HS-27A (cell line): ENCODE measurements around the gene AP3M1.

ENCODE experiments used
- DNase-seq: peaks from one replicate; pipeline ENCODE4 v3.0.0-alpha.2; 2012; ENCODE audit warnings: low read depth, missing footprints

Gene AP3M1

GRCh38 chr10:74114041-74114448 lies 36.6 kb downstream of the AP3M1 start:
- DNase-seq, result no peak

DNA sequence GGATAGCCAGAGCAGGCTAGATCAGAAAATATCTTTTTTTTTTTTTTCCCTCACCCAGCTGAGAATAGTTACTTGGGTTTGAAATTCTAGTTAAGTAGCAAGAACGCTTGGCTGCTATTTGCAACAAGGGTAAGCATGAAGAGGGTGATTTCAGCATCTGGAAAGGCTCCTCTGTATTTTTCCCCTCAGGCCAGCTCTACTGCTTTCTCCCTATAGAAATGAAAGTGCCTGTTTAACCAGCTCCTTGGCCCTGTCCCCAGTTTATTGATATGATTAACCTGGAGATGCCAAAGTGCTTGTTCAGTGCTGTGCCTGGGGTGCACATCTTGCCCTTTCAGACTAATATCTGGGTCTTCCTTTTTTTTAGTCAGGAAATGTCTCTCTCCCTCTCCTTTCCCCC lies 37.1 kb downstream of the AP3M1 start:
- DNase-seq, result no peak

DNA sequence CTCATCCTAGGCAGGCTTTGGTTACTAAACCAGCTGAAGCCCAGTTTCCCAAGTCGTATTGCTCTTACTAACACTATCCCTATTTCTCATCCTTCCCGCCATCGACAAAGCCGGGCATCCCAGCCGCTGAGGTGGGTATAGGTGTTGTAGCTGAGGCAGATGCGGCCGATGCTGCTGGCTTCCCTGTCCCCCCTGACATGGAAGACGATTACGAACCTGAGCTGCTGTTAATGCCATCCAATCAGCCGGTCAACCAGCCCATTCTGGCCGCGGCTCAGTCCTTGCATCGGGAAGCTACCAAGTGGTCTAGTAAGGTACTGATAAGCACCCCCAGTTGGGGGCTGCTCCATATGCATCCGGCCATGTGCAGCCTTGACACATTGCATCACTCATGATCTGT lies 38.8 kb downstream of the AP3M1 start:
- DNase-seq, result no peak

- DNase-seq, result no peak
These were observed 40.5 kb downstream of the AP3M1 start for GRCh38 chr10:74110120-74110519.

GRCh38 chr10:74109452-74109851 lies 41.2 kb downstream of the AP3M1 start:
- DNase-seq, result no peak

DNA sequence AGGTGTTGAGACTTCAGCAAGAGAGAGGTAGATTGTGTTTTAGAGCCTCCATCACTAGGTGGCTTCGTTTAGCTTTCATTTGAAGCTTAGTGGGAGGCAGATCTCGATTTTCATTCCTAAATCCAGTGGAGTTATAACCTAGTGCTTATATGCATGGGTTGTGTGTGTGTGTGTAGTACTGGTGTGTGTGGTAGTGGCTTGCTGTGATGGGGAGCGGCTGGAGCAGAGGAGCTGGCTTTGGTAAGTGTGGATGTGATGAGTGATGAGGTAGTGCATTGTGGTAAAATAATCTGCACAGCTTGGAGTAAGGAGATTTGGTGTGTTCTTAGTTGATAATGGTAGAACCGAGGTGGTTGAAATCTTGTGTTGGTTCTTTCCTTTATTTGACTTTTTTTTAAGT lies 43.2 kb downstream of the AP3M1 start:
- DNase-seq, result no peak

DNA sequence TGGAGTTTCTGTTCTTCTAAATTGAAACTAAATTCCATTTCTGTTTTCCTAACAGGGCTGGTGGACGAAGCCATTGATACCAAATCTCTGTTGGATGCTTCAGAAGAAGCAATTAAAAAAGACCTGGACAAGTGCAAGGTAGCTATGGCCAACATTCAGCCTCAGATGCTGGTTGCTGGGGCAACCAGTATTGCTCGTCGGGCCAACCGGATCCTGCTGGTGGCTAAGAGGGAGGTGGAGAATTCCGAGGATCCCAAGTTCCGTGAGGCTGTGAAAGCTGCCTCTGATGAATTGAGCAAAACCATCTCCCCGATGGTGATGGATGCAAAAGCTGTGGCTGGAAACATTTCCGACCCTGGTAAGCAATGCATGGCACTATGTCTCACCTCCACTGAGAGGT lies 45.6 kb downstream of the AP3M1 start:
- no peak for DNase-seq

DNA sequence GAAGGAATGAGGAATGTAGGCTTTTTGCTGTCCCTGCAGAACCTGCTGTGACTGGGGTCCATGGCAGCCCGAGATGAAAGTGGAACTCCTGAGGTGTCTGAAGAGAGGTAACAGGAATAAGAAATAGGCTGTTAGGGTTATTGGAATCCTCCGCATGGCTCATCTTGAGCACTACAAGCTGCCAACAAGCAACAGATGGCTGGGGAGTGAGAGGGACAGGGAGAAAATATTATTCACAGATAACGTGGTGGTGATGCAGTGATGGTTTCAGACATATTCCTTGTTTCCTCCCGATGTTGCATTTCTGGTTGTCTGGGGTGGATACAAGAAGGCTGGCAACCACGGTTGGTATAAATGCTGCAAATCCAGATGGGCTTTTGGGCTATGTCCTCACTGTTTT lies 46.1 kb downstream of the AP3M1 start:
- DNase-seq, result no peak

DNA sequence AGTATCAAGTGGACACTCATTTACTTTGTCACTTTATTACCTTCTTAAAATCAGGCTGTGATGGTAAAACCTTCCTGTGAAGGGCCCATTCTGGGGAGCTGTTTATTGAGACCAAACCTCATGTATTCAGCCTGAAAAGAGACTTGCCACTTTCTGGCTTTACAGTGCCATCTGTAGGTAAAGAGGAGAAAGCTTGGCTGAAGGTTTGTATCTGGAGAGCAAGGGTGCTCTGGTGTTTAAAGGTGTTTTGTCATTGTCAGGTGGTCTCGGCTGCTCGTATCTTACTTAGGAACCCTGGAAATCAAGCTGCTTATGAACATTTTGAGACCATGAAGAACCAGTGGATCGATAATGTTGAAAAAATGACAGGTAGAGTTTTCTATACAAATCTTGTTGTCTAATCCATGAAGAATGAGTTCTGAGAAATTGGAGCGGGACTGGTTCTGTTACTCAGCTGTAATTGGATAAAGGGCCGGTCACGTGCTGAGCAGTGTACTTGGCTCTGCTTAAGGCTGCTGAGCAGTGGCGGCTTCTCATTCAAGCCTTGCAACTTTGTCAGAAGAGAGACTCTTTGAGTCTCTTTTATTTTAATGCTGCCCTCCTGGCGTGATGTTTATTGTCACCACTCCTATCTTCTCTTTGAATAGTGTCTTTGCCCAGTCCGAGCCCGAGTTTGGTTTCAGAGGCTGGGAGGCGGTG lies 46.9 kb downstream of the AP3M1 start:
- DNase-seq, result no peak

GRCh38 chr10:74099836-74100235 lies 50.8 kb downstream of the AP3M1 start:
- DNase-seq, result no peak

DNA sequence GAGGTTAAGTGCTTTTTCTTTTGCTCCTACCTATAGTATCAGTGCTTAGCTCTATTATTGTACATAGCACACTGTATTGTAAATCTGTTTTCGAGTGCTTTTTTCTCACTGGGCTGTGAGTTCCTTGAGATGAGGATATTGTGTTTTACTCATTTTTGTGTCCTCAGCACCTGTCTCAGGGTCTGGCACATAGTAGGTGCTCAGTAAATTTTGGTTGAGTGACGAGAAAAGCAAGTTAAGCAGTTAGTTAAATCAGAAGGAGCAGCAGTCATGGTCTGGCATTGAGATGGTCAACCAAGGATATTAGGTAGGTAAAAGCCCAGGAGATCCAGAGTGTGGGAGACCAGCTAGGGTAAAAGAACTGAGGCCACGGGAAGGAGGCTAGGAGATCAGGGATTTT lies 51.2 kb downstream of the AP3M1 start:
- DNase-seq, result no peak

- no peak for DNase-seq
These were observed 52.9 kb downstream of the AP3M1 start for GRCh38 chr10:74097776-74098175.

- DNase-seq, result no peak
These were observed 53.9 kb downstream of the AP3M1 start for GRCh38 chr10:74096777-74097176.

DNA sequence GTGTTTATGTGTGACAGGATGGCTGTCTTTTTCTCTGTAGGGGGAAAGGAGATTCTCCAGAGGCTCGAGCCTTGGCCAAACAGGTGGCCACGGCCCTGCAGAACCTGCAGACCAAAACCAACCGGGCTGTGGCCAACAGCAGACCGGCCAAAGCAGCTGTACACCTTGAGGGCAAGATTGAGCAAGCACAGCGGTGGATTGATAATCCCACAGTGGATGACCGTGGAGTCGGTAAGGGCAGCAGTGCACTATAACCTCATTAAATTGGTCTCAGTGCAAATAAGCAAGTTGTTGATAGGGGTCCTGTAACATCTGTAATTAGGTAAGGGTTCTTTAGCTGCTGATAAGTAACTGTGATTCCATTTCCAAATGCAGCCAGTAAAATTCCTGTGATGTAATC lies 56.4 kb downstream of the AP3M1 start:
- no peak for DNase-seq

- no peak for DNase-seq
These were observed 57.0 kb downstream of the AP3M1 start for GRCh38 chr10:74093530-74094164.

DNA sequence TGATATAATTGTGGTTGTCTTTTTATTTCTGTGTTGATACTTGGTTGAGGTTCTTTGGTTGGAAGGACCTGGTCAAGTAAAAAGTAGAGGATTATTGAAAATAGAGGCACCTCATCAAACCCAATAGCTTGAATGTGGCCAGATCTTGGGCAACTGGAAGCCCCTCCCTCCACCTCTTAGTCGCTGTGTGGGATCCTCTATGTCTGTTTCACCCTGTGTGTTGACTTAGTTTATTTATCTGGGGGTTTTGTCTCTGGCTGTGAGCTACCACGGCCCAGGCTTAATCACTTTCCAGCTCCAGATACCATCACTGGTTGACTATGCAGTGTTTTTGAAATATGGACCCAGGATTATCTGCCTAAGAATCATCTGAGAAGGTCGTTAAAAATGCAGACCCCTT lies 58.3 kb downstream of the AP3M1 start:
- DNase-seq, result no peak

DNA sequence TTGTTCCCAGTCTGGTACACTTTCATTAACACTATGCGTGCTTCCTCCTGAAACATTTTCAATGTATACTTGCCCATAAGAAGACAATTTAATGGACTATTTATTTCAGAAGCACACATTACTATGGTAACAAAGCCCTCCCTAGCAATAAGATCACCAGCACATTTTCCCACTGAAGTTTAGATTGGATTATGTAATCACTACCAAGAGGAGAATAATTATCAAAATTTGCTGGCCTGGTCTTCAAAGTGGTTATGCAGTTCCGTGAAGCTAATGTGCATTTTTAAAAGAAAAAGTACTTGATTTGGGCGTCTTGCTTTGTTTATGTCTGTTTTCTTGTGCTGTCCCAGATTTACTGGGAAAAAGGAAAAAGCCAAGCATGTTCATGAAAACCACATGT lies 61.9 kb downstream of the AP3M1 start:
- DNase-seq, result no peak

GRCh38 chr10:74086317-74086716 lies 64.3 kb downstream of the AP3M1 start:
- DNase-seq, result no peak

GRCh38 chr10:74084955-74085354 lies 65.7 kb downstream of the AP3M1 start:
- DNase-seq, result no peak

DNA sequence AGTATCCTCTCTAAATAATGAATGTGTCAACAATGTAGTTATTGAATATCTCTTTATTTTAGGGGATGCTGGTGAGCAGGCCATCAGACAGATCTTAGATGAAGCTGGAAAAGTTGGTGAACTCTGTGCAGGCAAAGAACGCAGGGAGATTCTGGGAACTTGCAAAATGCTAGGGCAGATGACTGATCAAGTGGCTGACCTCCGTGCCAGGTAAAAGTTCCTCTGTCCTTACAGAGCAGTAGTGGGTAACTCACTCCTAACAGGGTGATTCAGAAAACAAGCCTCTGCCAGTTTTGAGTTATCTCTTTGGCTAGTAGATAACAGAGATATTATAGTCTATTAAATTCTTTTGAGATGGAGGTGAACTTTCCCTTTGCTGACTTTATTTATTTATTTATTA lies 67.3 kb downstream of the AP3M1 start:
- DNase-seq, result no peak

GRCh38 chr10:74081941-74082718 lies 68.5 kb downstream of the AP3M1 start:
- no peak for DNase-seq

GRCh38 chr10:74081192-74081803 lies 69.3 kb downstream of the AP3M1 start:
- no peak for DNase-seq
